Right renal cortex interstitium (tissue), 3 donors: ENCODE results near the gene KIAA0040. TPM values are rescaled to one million over a fixed set of nuclear protein-coding genes. Genes with fewer than 3 reads are reported as not detected.

ENCODE experiments used
- DNase-seq, 3 donors: peaks; one replicate each; pipeline ENCODE4 v3.0.0-alpha.2; 2013; ENCODE audit warnings: low read depth in 3 of 3, low spot score in 2 of 3
- polyA plus RNA-seq, 3 donors: library from polyadenylated mRNA; unstranded; fragments of 120-200 nt; gene quantifications; one replicate each; pipeline ENCODE4 v1.2.1, GENCODE V29; 2013; ENCODE audit not compliant: insufficient read length in 3 of 3

KIAA0040 gene
- polyA plus RNA-seq, 3 donors: 16.3 to 18.1 (median 16.6) TPM

GRCh38 chr1:175172503-175172902 lies 20.1 kb downstream of the KIAA0040 start:
- no peak for DNase-seq

GRCh38 chr1:175171036-175171913 lies 21.3 kb downstream of the KIAA0040 start:
- DNase-seq: no peak

GRCh38 chr1:175169286-175170018 lies 23.1 kb downstream of the KIAA0040 start:
- no peak for DNase-seq

GRCh38 chr1:175168782-175169181 lies 23.8 kb downstream of the KIAA0040 start:
- DNase-seq: no peak

DNA sequence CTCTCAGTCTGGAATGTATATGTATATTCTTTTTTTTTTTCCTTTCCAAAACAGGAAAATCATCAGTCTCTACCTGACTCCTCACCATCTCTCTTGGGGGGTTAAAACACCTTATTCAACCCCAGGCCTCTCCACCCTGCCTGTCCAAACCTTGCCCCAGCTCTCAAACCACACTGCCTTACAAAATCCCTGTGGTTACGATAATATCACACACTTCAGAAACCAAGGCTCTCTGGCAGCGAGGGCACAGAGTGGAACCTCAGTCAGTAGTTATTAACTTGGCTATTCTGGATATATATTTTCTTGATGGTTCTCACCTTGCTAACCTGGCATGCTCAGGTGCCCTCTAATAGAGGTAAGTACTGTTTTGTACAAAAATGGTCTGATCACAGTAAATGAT lies 24.7 kb downstream of the KIAA0040 start:
- DNase-seq: no peak

- no peak for DNase-seq
Observed at GRCh38 chr1:175166746-175167145, 25.8 kb downstream of the KIAA0040 start.

DNA sequence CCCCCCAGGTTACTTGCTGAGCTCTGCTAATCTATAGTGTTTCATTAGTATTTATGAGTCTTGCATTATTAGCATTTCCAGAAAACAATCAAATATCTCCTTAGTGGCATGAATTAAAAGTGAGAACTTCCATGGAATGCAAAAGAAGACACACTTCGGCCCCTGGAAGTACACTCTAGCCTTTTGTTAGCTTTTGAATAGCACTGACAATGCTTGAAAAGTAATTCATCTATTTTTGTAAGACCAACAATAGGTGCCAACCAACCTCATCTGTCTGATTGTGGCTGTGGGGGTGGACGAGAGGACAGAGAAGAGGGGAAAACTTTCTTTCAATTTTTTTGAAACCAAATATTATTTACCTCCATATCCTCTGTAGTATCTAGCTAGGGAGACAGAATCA lies 27.8 kb downstream of the KIAA0040 start:
- no peak for DNase-seq

DNA sequence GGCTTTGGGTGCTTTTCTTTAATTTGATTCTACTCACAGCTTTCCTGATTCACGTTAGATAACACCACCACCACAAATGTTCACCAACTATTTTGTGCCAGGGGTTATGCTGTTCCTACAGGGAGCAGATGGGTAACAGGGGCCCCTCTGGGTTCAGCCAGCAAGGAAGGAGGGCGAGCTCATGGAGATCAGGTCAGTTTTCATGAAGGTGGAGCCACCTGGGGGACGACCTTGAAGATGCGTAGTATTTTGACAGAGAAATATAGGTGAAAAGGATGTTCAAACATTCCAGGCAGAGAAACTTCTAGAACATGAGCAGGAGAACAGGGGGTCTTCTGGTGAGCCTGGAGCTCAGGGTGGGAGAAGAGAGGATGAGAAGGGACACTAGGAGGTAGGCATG lies 28.9 kb downstream of the KIAA0040 start:
- no peak for DNase-seq

DNA sequence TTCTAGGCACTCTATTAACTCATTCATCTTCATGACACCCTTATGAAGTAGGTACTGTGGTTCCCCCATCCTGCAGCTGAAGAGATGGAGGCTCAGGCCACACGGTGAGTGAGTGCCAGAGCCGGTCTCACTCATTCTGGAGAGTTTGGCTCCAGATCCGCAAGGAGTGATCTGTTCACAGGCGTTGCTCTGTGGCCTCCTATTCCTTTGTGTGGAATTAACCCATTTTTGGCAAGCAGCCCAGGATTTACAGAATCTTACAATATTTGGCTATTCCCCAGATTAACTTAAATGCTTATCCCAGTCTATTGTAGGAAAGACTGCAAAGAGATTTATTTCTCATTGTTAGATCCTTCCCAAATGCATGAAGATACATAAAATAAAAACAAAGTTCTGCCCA lies 29.6 kb downstream of the KIAA0040 start:
- DNase-seq: no peak

DNA sequence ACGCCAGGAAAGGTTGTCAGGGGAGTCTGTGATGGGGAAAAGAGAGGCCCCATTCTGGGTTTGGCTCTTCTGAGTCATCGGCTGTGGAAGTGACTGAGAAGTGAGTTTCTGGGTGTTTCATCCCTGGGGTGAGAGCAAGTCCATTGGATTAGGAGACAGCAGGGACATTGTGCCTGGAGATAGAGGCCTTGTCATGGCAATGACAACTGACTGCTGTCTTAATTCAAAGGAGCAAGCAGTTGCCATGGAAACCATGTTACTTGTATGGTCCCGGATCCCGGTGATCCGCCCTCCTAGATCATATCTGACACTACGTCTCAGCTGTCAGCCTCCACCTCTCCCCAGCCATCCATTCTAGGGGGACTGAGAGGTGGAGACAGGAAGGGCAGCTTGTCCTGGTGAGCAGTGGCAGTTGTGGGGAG lies 34.4 kb downstream of the KIAA0040 start:
- no peak for DNase-seq

DNA sequence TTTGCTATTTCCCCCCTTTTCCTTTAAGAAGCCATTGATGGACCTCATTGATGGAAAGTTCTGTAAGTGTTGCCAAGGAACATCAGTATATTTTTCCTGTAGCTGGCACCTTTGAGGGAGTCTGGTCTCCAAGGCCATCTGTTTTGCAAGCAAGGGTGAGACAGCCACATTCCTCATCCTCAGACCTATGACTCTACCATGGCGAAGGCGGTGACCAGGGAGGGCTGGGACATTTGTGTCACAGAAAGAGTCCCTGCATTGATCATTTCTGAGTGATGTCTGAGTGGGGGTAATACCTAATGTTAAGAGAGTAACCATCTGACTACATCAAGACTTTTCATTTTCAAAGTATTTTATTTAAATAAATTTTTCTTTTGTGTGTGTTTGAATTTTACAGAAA lies 35.4 kb downstream of the KIAA0040 start:
- no peak for DNase-seq

- no peak for DNase-seq
Observed at GRCh38 chr1:175155936-175156335, 36.6 kb downstream of the KIAA0040 start.

DNA sequence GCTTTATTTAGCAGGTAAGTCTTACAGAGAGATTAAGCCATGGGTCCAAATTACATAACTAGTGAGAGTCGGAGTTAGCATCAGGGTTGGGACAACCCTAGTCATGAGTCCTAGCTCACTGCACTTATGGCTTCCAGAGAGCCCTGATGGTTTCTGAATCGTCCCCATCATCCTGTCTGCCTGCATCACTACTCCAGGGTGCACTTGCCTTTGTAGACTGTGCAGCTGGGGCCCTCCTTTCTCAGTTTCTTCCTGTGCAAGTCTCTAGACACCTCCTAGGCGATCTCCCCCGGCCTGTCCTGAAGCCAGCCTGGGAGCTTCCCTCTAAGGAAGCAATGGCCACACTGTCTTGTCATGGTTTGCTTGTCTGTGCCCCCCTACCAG lies 37.1 kb downstream of the KIAA0040 start:
- DNase-seq: no peak

- no peak for DNase-seq
Observed at GRCh38 chr1:175154629-175155472, 37.7 kb downstream of the KIAA0040 start.

- no peak for DNase-seq
Observed at GRCh38 chr1:175152006-175152652, 40.4 kb downstream of the KIAA0040 start.

- no peak for DNase-seq
Observed at GRCh38 chr1:175150596-175151319, 41.8 kb downstream of the KIAA0040 start.

DNA sequence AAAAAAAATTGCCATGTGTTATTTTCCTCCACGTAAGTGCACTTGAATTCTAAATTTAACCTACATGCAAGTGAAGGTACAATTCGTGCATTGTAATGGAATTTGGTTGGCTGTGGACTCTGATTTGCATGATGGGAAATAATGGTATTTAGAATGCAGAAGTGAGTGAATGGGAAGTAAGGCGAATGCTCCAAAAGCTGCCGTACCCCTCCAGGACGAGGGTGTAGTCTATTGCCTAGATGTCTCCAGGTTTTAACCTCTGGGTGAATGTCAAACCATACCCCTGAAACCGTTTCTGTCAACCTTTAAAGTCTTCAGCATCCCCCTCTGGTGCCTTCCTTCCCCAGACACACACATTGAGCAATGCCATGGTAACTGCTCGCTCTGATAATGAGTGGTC lies 44.5 kb downstream of the KIAA0040 start:
- no peak for DNase-seq

DNA sequence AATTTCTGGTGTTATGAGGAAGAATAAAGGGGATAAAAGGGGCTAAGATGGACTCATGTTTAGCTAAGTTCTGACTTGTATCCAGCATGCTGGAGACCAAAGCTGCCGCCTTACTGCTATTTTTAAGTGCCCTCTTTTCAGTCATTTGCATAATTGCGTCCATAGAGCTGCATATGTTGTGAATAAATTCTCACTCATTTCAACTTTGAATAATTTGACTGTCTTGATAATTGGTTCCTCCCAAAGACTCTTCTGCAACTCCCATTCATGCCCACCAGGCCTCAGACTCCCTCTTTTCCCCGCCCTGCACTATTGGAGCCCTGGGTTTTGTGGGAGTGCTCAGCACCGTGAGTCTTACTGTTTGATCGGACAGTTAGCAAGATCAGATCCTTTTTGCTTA lies 45.0 kb downstream of the KIAA0040 start:
- DNase-seq: no peak

DNA sequence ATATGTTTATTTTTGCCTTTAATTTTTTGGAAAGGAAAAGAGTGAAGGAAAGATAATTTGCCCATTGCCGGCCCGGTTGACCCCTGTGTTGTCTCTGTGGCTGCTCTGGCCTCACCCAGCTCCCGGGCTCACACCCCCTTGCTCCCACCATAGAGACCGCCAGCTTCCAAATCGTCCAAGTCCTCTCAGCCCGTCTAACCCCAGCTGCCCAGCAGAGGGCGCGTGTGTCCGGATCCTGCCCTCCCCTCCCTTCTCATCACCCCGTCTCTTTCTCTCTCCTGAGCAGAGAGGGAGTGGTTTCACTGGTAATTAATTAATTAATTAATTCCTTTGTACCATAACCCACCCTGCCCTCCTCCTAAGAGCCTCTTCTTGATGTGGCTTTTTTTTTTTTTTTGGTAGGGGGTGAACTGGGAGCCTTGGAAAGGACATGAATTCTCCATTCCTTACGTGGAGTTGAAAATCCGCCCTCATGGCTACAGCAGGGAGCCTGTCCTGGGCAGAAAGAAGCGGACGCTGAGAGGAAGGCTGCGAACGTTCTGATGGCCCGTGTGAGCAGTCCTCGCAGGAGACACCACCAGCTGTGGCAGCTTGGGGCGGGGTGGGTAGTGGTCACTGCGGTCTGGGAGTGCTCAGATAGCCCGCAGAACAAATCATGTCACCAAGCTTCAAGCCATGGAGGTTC lies 45.9 kb downstream of the KIAA0040 start:
- peak in 1 of 3 donors; percentile 52 for DNase-seq
